WTC11 (cell line): ENCODE results near the gene MED4.

Experiments used
- MYBL2 ChIP-seq: sonication (generic); formaldehyde crosslinking; IDR thresholded peaks from 2 replicates; pipeline ENCODE4 v1.8.1; 2023; ENCODE audit warnings: mild to moderate bottlenecking, moderate library complexity, missing genetic modification reagents
- NR3C1 ChIP-seq: sonication (generic); formaldehyde crosslinking; conservative IDR thresholded peaks from 2 replicates; pipeline ENCODE4 v1.8.1; 2023; ENCODE audit warnings: low read depth, mild to moderate bottlenecking, missing genetic modification reagents
- ZNF138 ChIP-seq: sonication (generic); formaldehyde crosslinking; conservative IDR thresholded peaks from 2 replicates; pipeline ENCODE4 v1.8.1; 2022; ENCODE audit warnings: mild to moderate bottlenecking, moderate library complexity, missing genetic modification reagents
- TF ChIP-seq, protein P1 (sequence below): fragments of 200-600 bp; IDR thresholded peaks from 2 replicates; pipeline ENCODE4 v1.8.0; 2022; ENCODE audit warnings: antibody characterized with exemption
- TF ChIP-seq, protein P2 (sequence below): sonication (generic); formaldehyde crosslinking; IDR thresholded peaks from 2 replicates; pipeline ENCODE4 v1.8.1; 2022; ENCODE audit warnings: low read depth, missing genetic modification reagents, borderline replicate concordance
- TF ChIP-seq, protein P3 (sequence below): sonication (generic); formaldehyde crosslinking; IDR thresholded peaks from 2 replicates; pipeline ENCODE4 v1.8.1; 2023; ENCODE audit warnings: mild to moderate bottlenecking, missing genetic modification reagents
- TF ChIP-seq, protein P4 (sequence below): sonication (generic); formaldehyde crosslinking; IDR thresholded peaks from 2 replicates; pipeline ENCODE4 v1.8.1; 2023; ENCODE audit warnings: mild to moderate bottlenecking, missing genetic modification reagents, moderate library complexity

DNA sequence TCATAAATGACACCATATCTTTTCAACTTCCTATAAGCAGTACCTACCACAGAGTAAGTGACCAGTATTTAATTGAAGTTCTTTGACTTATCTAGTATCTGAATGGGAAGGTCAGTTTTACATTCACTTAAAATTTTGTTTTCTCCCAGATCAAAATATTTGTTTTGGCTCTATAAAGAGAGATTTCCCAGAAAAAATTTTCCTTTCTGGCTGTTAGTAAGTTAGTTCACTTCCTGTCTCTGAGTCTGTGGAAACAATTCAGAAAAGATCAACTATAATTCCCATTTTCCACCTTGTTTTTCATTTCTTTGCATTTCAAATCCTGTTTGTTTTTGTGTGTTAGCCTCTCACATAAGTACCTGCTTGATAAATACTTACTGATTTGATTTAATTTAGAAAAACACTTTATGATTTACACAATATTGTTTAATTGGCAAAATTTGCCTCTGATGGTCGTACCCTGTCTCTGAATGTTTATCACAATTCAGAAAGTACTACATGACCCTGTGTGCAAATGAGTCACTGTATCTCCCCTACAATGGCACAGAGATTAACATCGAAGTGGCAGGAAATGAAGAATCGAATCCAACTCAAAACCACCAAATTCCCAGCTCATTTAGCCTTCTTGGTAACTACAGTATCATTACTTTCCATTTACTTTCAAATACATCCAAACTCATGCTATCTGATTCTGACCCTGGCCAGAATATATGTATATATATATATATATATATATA is 15.4 kb upstream of the MED4 start:
- TF ChIP-seq ZNF138 (CRISPR knock-in tag) (no peak), MYBL2 (CRISPR knock-in tag) (no peak), NR3C1 (CRISPR knock-in tag) (no peak)
- TF ChIP-seq, protein P1, sequence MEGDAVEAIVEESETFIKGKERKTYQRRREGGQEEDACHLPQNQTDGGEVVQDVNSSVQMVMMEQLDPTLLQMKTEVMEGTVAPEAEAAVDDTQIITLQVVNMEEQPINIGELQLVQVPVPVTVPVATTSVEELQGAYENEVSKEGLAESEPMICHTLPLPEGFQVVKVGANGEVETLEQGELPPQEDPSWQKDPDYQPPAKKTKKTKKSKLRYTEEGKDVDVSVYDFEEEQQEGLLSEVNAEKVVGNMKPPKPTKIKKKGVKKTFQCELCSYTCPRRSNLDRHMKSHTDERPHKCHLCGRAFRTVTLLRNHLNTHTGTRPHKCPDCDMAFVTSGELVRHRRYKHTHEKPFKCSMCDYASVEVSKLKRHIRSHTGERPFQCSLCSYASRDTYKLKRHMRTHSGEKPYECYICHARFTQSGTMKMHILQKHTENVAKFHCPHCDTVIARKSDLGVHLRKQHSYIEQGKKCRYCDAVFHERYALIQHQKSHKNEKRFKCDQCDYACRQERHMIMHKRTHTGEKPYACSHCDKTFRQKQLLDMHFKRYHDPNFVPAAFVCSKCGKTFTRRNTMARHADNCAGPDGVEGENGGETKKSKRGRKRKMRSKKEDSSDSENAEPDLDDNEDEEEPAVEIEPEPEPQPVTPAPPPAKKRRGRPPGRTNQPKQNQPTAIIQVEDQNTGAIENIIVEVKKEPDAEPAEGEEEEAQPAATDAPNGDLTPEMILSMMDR = no peak
- TF ChIP-seq, protein P2, sequence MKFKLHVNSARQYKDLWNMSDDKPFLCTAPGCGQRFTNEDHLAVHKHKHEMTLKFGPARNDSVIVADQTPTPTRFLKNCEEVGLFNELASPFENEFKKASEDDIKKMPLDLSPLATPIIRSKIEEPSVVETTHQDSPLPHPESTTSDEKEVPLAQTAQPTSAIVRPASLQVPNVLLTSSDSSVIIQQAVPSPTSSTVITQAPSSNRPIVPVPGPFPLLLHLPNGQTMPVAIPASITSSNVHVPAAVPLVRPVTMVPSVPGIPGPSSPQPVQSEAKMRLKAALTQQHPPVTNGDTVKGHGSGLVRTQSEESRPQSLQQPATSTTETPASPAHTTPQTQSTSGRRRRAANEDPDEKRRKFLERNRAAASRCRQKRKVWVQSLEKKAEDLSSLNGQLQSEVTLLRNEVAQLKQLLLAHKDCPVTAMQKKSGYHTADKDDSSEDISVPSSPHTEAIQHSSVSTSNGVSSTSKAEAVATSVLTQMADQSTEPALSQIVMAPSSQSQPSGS = no peak
- TF ChIP-seq, protein P3, sequence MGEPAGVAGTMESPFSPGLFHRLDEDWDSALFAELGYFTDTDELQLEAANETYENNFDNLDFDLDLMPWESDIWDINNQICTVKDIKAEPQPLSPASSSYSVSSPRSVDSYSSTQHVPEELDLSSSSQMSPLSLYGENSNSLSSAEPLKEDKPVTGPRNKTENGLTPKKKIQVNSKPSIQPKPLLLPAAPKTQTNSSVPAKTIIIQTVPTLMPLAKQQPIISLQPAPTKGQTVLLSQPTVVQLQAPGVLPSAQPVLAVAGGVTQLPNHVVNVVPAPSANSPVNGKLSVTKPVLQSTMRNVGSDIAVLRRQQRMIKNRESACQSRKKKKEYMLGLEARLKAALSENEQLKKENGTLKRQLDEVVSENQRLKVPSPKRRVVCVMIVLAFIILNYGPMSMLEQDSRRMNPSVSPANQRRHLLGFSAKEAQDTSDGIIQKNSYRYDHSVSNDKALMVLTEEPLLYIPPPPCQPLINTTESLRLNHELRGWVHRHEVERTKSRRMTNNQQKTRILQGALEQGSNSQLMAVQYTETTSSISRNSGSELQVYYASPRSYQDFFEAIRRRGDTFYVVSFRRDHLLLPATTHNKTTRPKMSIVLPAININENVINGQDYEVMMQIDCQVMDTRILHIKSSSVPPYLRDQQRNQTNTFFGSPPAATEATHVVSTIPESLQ (CRISPR knock-in tag) = no peak
- TF ChIP-seq, protein P4, sequence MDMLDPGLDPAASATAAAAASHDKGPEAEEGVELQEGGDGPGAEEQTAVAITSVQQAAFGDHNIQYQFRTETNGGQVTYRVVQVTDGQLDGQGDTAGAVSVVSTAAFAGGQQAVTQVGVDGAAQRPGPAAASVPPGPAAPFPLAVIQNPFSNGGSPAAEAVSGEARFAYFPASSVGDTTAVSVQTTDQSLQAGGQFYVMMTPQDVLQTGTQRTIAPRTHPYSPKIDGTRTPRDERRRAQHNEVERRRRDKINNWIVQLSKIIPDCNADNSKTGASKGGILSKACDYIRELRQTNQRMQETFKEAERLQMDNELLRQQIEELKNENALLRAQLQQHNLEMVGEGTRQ (CRISPR knock-in tag) = no peak
